HEK293T (cell line): ENCODE results near the gene PALLD.

Experiments
- CTCF ChIA-PET: fragments of 350-600 bp; formaldehyde crosslinking; extraction: SDS; loops from one replicate; lab custom pipeline; 2021; ENCODE audit warnings: antibody characterized with exemption, inconsistent platforms; lab: Yijun Ruan, JAX
- POLR2A ChIA-PET: fragments of 350-600 bp; formaldehyde crosslinking; extraction: SDS; loops from one replicate; lab custom pipeline; 2020; ENCODE audit warnings: antibody characterized with exemption, inconsistent platforms; lab: Yijun Ruan, JAX
- DNase-seq: peaks from one replicate; pipeline ENCODE4 v3.0.0; 2012; ENCODE audit warnings: mixed read lengths; ENCODE audit errors: extremely low spot score
- ARNT ChIP-seq: fragments of 450-650 bp; IDR thresholded peaks from 2 replicates; pipeline ENCODE4 v1.6.1; 2017; ENCODE audit warnings: mild to moderate bottlenecking
- BHLHE40 ChIP-seq: fragments of 450-650 bp; IDR thresholded peaks from 2 replicates; pipeline ENCODE4 v1.6.1; 2016; ENCODE audit warnings: mild to moderate bottlenecking, moderate library complexity, borderline replicate concordance
- CTBP1 ChIP-seq: fragments of 450-650 bp; IDR thresholded peaks from 2 replicates; pipeline ENCODE4 v1.6.1; 2016; ENCODE audit warnings: borderline replicate concordance
- ELF4 ChIP-seq: fragments of 450-650 bp; IDR thresholded peaks from 2 replicates; pipeline ENCODE4 v1.6.1; 2017; ENCODE audit warnings: antibody characterized with exemption
- FOXA1 ChIP-seq: fragments of 450-650 bp; IDR thresholded peaks from 2 replicates; pipeline ENCODE4 v1.6.1; 2016; ENCODE audit warnings: mild to moderate bottlenecking
- FOXK2 ChIP-seq: fragments of 450-650 bp; IDR thresholded peaks from 2 replicates; pipeline ENCODE4 v1.6.1; 2016; ENCODE audit warnings: mild to moderate bottlenecking
- FOXM1 ChIP-seq: fragments of 450-650 bp; IDR thresholded peaks from 2 replicates; pipeline ENCODE4 v1.6.1; 2017; ENCODE audit warnings: mild to moderate bottlenecking, borderline replicate concordance
- HDGF ChIP-seq: fragments of 450-650 bp; IDR thresholded peaks from 2 replicates; pipeline ENCODE4 v1.6.1; 2017; ENCODE audit warnings: antibody characterized with exemption, borderline replicate concordance
- L3MBTL2 ChIP-seq: fragments of 450-650 bp; conservative IDR thresholded peaks from 2 replicates; pipeline ENCODE4 v1.6.1; 2016; ENCODE audit warnings: mild to moderate bottlenecking
- LEF1 ChIP-seq: fragments of 450-650 bp; IDR thresholded peaks from 2 replicates; pipeline ENCODE4 v1.6.1; 2017; ENCODE audit warnings: mild to moderate bottlenecking, borderline replicate concordance
- NFRKB ChIP-seq: fragments of 450-650 bp; IDR thresholded peaks from 2 replicates; pipeline ENCODE4 v1.6.1; 2016; ENCODE audit warnings: mild to moderate bottlenecking, moderate library complexity
- PKNOX1 ChIP-seq: fragments of 450-650 bp; IDR thresholded peaks from 2 replicates; pipeline ENCODE4 v1.6.1; 2016
- SP1 ChIP-seq: fragments of 450-650 bp; IDR thresholded peaks from 2 replicates; pipeline ENCODE4 v1.6.1; 2017
- SUZ12 ChIP-seq: fragments of 450-650 bp; IDR thresholded peaks from 2 replicates; pipeline ENCODE4 v1.6.1; 2016; ENCODE audit warnings: mild to moderate bottlenecking
- TARDBP ChIP-seq: fragments of 450-650 bp; IDR thresholded peaks from 2 replicates; pipeline ENCODE4 v1.6.1; 2016
- ZNF384 ChIP-seq: fragments of 450-650 bp; IDR thresholded peaks from 2 replicates; pipeline ENCODE4 v1.6.1; 2016

The PALLD gene

DNA sequence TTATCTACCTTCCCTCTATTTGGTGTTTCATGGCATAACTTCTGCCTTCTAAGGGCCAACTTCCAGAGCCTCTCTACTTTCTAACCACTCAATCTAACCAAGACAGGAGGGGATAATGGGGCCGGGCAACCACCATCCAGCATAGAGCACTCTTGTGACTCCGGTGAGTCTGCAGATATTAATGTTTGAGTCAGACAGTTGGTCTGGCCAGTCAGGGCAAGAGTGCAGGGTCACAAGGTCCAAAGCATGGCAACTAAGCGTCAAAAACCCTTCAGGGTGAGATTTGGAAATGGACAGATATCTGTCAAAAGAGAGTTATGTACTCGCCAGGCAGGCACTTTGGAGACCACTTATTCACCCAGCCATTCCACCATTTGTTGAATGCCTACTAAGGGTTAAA, 105.0 kb downstream of the PALLD start:
- TF ChIP-seq CTBP1 (no peak), L3MBTL2 (no peak), SUZ12 (no peak), TARDBP (no peak), FOXK2 (no peak), ZNF384 (no peak), LEF1 (no peak), ARNT (no peak)
- no peak for DNase-seq
- ChIA-PET POLR2A (no interaction called here), CTCF (interaction anchor here (0.9 kb wide), 1 partner anchor 55 kb away, joined by 3 read pairs; no protein-coding TSS in a partner anchor)

GRCh38 chr4:168604496-168605373, 107.9 kb downstream of the PALLD start:
- CTCF ChIA-PET = interaction anchor here (0.6 to 1.2 kb wide), 2 partner anchors 19 to 62 kb away, joined by 3 to 4 read pairs; no protein-coding TSS in a partner anchor
- peak; percentile 32 for DNase-seq
- TF ChIP-seq SP1 (no peak), ELF4 (no peak), ARNT (no peak), FOXM1 (no peak), BHLHE40 (no peak), PKNOX1 (no peak), L3MBTL2 (no peak)
- POLR2A ChIA-PET = interaction anchor here (1.0 to 2.1 kb wide), 2 partner anchors 28 to 246 kb away, joined by 3 to 17 read pairs; no protein-coding TSS in a partner anchor

DNA sequence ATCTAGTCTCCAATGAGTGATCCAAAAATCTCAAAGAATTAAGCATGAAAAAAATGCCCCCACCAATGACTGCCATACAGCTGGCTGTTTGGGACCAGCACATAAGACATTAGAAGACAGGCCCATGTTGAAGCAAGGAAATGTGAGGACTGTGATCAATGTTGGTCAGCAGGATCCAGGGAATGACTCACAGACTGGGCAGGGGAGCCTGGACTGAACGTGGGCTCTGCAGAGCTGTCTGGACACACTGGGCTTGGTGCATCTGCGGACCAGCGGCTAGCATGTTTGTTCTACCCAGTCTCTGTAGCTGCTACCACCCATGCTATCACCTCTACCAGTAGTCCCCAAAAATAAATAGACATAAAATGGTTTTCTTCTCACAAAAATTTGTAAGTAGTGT, 108.6 kb downstream of the PALLD start:
- POLR2A ChIA-PET = interaction anchor here (1.0 to 2.1 kb wide), 2 partner anchors 27 to 245 kb away, joined by 3 to 17 read pairs; no protein-coding TSS in a partner anchor
- DNase-seq = no peak
- TF ChIP-seq ELF4 (no peak), FOXA1 (no peak), FOXK2 (no peak), TARDBP (no peak), NFRKB (no peak), ZNF384 (no peak), SUZ12 (no peak), BHLHE40 (no peak), PKNOX1 (no peak), FOXM1 (no peak), SP1 (no peak), ARNT (no peak), HDGF (no peak), CTBP1 (no peak)
- CTCF ChIA-PET = interaction anchor here (0.6 to 1.2 kb wide), 2 partner anchors 19 to 62 kb away, joined by 3 to 4 read pairs; no protein-coding TSS in a partner anchor

DNA sequence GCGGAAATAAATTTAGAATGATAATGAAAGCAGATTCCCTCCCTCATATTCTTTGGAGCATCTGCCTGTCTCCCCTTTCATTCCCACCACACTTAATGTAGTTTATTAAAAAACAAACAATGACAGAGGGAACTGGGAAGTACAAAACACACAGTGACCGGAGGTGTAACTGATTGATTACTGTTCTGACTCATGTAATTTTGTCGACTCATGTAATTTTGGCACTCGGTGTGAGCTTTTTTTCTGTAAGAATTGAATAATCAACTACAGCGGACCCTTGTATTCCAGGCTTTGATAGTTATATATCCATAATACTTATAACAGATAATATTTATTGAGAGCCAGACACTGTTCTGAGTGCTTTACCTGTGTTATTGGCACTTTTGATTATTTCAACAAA, 110.4 kb downstream of the PALLD start:
- no peak for DNase-seq
- CTCF ChIA-PET = interaction anchor here (1.2 to 1.9 kb wide), 3 partner anchors 22 to 26 kb away, joined by 3 to 7 read pairs (median 4); no protein-coding TSS in a partner anchor
- POLR2A ChIA-PET = no interaction called here
- TF ChIP-seq ELF4 (no peak), SP1 (no peak), PKNOX1 (no peak), TARDBP (no peak)

GRCh38 chr4:168608771-168609170, 111.9 kb downstream of the PALLD start:
- CTCF ChIA-PET = interaction anchor here (0.6 to 1.1 kb wide), 3 partner anchors 12 to 24 kb away, joined by 3 to 4 read pairs (median 3); no protein-coding TSS in a partner anchor
- DNase-seq = no peak
- POLR2A ChIA-PET = interaction anchor here (1.0 to 1.3 kb wide), 2 partner anchors 18 to 23 kb away, joined by 3 read pairs; no protein-coding TSS in a partner anchor
- TF ChIP-seq LEF1 (no peak), SUZ12 (no peak), L3MBTL2 (no peak), FOXA1 (no peak), CTBP1 (no peak), FOXM1 (no peak), ARNT (no peak), FOXK2 (no peak), PKNOX1 (no peak), BHLHE40 (no peak), SP1 (no peak), ZNF384 (no peak), TARDBP (no peak), NFRKB (no peak)
